NCI-H1092 treated with DMSO at 0.1 percent for 48 hours (cell line): ENCODE measurements around the gene ASTN2.
"Not testable (repeated sequence)": the region's sequence is repeated elsewhere in the genome, so short reads cannot be mapped to it uniquely, and the experiment has no call there.

Experiments
- DNase-seq: peaks from one replicate; lab custom pipeline; 2025; lab: John Stamatoyannopoulos, UW

Gene ASTN2

DNA sequence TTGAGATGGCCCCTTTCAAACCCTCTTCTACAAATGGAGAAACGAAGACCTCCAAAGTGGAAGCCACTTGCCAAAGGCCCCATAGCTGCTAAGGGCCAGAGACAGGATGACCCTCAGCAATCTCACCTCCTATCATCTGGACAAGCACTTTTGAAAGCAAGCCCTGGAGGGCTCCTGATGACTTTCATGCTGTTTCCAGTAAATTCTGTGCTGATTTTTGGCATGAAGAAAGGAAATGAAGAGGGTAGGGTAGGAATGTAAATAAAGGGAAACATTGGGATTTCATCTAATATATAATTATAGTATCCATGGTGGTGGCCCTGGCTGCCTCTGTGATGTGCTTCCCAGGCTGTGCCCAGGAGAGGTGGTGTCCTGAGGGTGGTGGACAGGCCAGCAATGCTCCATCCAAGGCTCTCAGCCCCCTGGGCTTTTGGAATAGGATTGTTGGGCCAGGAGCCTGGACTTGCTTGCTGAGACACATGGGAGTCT lies 935.8 kb downstream of the ASTN2 start:
- no peak for DNase-seq

- no peak for DNase-seq
These were observed 937.2 kb downstream of the ASTN2 start for GRCh38 chr9:116477584-116478141.

DNA sequence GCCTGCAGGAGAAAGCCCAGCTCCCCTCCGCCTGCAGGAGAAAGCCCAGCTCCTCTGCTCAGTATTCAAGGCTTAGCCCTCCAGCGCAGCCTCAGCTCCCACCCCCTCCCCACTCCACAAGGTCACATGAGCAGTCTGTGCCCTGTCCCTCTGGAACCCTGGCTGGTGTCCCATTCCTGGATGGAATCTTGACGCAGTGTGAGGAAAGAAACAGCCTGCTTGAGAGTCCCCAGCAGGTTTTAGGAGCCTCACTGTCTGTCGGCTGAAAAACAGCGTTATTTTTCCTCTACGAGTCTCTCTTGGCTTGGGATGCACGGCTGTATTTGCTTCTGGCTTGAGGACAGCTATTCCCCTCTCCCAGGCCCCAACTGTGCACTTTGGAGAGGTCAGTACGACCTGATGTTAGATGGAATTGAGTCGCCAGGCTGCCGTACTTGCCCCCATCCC lies 937.9 kb downstream of the ASTN2 start:
- no peak for DNase-seq

DNA sequence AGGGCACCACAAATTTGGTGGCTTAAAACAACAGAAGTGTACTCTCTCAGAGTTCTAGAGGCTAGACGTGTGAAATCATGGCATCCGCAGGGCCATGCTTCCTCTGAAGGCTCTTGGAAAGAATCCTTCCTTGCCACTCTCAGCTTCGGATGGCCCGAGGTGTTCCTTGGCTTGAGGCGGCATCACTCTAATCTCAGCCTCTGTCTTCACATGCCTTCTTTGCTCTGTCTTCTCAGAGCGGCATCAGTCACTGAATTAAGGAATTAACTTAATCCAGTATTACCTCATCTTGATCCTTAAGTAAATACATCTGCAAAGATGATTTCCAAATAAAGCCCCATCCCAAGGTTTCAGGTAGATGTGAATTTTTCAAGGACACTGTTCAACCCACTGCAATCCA lies 938.9 kb downstream of the ASTN2 start:
- DNase-seq, result no peak

- DNase-seq, result no peak
These were observed 939.7 kb downstream of the ASTN2 start for GRCh38 chr9:116475201-116475600.

DNA sequence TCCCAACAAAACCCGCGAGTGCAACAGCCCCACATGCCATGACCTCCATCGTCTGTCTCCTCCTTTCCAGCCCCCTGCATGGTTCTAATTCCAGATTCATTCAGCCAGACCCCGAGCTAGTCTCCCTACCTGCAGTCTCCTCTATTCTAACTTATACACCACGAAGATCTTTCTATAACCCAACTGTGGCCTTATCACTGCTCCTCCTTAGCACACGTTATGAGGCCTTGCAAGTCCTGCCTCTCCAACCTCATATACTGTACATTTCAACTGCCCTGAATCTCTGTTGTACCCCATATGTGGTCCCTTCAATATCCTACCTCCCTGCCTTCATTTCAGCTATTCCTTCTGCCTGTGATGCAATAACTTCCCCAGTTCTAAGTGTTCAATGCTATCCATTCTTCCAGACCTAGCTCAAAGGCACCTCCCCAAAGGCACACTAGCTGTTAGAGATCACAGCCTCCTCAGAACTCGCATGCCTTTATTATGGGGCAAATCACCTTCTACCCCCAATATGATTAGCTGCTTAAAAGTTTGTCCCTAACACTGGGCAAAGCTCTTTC lies 942.8 kb downstream of the ASTN2 start:
- no peak for DNase-seq

DNA sequence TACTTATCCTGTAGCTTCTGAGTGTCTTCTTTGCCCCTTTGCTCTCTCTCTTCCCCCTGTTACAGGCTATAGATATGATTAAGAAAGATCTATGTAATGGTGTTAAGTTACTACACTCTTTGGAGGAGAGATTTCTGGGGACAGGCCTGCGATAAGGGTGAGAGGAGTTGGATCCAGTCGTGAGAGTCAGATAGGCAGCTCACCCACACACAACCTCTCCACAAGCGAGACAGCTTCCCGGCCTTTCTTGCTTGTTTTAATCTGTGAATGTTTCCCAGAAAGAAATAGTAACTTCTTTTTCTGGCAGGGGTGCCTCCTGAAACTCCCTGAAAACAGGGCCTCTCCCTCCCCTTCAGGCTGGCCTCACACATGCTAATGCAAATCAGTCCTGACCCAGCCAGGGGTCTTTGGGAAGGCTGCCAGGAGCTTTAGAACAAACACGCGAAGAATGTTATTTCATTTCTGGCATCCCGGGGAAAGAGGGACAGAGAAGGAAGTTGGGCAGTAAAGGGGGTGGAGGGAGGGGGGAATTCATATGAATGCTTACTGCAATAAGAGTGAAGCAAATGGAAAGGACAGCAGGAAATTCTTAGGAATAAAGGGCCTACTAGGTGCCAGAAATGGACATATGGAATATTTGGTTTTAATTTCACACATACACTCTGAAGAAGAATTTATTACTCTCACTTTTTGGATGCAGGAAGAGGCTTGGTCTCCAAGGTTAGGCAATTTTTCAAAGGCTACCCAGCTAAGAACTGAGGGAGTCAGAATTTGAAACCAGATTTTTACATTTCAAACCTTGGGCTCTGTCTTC lies 943.6 kb downstream of the ASTN2 start:
- DNase-seq, result no peak

DNA sequence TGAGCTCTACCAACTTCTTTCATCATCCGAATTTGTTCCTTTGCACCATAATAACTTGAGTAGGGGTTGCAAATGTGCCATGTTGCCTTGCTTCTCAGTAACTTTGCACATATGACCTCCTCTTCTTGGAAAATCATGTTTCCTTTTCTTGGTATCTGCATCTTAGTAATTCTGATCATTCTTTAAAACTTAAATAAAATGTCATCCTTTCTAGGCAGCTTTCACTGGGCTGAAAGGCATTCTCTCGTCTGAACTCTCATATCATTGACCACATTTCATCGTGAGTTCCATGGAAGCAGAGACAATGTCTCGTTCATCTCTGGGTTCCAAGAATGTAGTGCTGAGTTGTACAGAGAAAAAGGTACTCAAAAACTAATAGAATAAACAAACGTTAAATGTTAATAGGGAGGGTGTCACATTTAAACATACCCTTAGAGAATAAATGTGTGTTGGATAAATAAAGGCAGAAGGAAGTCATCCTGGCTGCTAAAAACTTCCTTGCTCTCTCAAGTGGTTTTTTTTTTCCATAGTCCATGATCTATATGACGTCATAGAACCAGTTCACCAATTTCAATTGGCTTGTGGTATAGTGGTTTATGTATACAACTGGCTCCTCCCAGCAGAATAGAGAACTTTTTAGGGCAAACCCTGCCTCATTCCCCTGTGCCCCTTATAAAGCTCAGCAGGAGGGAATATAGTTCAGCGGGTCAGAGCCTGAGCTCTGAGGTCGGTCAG lies 945.9 kb downstream of the ASTN2 start:
- DNase-seq, result no peak

- no peak for DNase-seq
These were observed 946.5 kb downstream of the ASTN2 start for GRCh38 chr9:116468369-116468768.

DNA sequence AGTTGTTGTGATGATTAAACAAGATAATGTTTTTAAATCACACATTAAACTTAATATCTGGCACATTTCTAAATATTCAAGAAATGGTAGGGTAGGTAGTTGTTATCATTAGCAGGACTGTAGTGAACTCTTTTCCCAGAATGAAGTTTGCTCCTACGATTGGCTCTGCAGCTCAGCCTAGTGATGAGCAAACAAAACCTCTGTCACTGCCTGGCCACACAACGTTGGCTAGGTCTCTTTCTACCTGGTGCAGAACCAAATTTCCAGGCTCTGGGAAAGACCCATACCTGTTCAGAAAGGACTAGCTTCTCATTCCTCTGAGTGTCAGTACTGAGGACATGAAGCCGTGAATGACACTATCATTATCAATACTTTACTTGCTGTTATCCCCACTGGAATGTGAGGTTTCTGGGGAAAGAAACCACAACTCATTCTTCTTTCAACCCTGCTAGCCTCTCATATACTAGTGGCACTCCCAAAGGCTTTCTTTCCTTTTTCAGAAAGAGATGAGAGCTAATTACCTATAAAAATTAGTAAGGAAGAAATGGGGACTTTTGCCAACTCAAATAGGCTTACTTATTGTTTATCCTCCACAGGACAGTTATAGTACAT lies 947.0 kb downstream of the ASTN2 start:
- no peak for DNase-seq

GRCh38 chr9:116466271-116467235 lies 948.3 kb downstream of the ASTN2 start:
- no peak for DNase-seq

GRCh38 chr9:116465576-116466270 lies 949.1 kb downstream of the ASTN2 start:
- no peak for DNase-seq

- no peak for DNase-seq
These were observed 949.8 kb downstream of the ASTN2 start for GRCh38 chr9:116464987-116465571.

DNA sequence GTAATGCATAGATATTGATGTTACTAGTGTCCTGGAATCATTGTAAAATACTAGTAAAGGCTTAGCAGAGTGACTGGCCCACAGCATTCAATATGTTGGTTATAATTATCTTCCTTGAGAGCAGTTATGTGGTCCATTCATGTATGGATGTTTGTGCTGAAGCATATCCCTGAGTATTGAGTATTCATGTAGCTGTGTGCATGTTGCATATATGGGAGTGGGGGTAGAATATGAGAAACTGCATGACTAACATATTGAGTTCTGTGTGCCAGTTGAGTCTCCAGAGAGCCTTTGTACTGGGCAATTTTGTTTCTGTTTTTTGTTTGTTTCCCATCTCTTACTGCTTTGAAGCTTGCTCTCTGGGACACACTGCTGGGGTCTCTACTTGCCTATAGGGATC lies 950.4 kb downstream of the ASTN2 start:
- DNase-seq, result no peak

- no peak for DNase-seq
These were observed 953.2 kb downstream of the ASTN2 start for GRCh38 chr9:116461632-116462031.

- DNase-seq, result no peak
These were observed 954.8 kb downstream of the ASTN2 start for GRCh38 chr9:116460026-116460425.

DNA sequence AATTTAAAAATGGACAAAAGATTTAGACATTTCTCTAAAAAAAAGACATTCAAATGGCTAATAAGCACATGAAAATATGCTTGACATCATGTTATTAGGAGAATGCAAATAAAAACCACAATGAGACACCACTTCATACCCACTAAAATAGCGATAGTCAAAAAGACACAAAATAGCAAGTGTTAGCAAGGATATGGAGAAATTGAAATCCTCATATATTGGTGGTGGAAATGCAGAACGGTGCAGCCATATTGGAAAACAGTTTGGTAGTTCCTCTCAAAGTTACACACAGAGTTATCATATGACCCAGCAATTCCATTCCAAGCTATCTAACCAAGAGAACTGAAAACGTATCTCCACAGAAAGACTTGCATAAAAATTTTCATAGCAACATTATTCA lies 955.3 kb downstream of the ASTN2 start:
- DNase-seq, result no peak

- DNase-seq, result no peak
These were observed 958.3 kb downstream of the ASTN2 start for GRCh38 chr9:116456490-116457088.

- not testable (repeated sequence) for DNase-seq
These were observed 960.3 kb downstream of the ASTN2 start for GRCh38 chr9:116454539-116454938.
